ENCODE measurements around the gene PLCL1.
"Not testable (repeated sequence)": the region's sequence is repeated elsewhere in the genome, so short reads cannot be mapped to it uniquely, and the experiment has no call there.

The PLCL1 gene

DNA sequence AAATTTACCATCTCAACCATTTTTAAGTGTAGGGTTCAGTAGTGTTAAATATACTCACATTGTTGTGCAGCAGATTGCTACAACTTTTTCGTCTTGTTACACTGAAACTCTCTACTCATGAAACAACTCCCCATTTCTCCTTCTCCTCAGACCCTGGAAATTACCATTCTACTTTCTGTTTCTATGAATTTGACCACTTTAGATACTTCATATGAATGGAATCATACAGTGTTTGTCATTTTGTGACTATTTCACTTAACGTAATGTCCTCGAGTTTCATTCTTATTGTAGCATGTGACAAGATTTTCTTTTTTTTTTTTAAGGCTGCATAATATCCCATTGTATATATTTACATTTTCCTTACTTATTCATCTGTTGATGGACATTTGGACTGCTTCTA lies 203.8 kb downstream of the PLCL1 start:
- Histone ChIP-seq H3K36me3 (ENCODE audit: insufficient read depth, low read length) (no peaks in the 10 kb centered on the region), H3K4me2 (ENCODE audit: low read length) (no peak overlapping the region), H3K9ac (ENCODE audit: low read depth, low read length) (no peak overlapping the region), H3K9me3 (replicated peaks; ENCODE audit: low read length) (no peaks in the 10 kb centered on the region), H3K4me3 (ENCODE audit: low read length) (no peak overlapping the region), H3K27me3 (ENCODE audit: control insufficient read depth, insufficient read depth, low read length) (no peaks in the 10 kb centered on the region), H3K4me1 (ENCODE audit: control insufficient read depth, insufficient read depth, low read length) (peaks cover 8% of the 10 kb centered on the region)

DNA sequence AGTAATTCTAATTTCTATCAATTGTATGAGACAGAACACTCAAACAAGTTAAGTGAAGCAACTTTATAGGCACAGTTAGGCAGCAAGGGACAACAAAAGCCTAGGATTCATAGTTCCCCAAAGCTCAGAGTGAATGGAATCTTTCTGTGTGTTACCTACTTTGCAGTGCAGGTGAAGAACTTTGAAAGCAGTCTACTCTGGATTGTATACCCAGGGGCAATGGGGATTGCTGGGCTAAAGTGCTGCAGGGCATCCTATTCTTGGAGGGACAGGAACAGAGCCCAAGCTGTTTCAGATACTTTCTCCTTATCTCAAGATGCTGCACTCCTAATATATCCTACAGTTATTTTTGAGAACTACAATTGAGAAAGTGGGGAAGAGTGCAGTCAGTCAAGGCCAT lies 207.6 kb downstream of the PLCL1 start:
- Histone ChIP-seq H3K27me3 (ENCODE audit: control insufficient read depth, insufficient read depth, low read length) (no peaks in the 10 kb centered on the region), H3K36me3 (ENCODE audit: insufficient read depth, low read length) (no peaks in the 10 kb centered on the region), H3K4me1 (ENCODE audit: control insufficient read depth, insufficient read depth, low read length) (no peaks in the 10 kb centered on the region), H3K9me3 (replicated peaks; ENCODE audit: low read length) (no peaks in the 10 kb centered on the region), H3K4me3 (ENCODE audit: low read length) (no peak overlapping the region), H3K4me2 (ENCODE audit: low read length) (no peak overlapping the region), H3K9ac (ENCODE audit: low read depth, low read length) (no peak overlapping the region)

DNA sequence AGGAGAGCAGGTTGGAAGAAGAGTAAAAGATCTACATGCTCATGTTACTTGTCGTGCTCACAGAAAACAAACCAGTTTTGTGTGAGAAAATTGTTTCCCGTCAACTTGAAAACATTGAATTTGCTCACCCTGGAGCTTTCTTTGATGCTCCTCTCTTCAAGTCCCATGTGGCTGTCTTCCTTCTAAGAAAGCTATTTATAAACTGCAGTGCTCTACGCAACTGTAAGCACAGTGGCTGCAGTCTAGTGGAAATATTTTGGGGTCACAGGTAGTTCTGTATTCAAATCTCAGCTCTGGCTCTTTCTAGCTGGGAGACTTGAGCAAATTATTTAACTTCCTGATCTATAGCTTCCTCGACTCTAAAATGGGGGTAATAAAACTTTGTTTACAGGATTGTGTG lies 211.8 kb downstream of the PLCL1 start:
- no peak overlapping the region for H3K9ac ChIP-seq (ENCODE audit: low read depth, low read length)

DNA sequence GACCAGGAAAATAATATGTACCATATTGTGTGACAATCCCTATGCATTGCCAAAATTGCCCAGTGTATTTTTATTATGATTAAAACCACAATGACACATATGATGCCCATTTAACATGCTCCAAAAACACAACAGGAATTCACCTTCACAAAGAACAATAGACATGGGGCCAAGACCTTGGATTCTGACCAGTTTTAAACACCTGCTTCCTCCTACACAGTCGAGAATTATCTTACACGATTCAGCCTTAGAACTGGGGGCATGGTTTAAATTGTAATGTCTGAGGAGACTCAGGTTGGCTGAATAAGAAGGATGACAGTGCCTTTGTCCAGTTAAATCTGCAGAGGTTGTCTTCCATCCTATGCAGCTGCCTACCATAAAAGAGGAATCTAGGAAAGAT lies 212.7 kb downstream of the PLCL1 start:
- Histone ChIP-seq H3K4me2 (ENCODE audit: low read length) (no peak overlapping the region), H3K4me1 (ENCODE audit: control insufficient read depth, insufficient read depth, low read length) (no peaks in the 10 kb centered on the region), H3K9ac (ENCODE audit: low read depth, low read length) (no peak overlapping the region)

More for the DNA sequence above, 211.8 kb downstream of the PLCL1 start:
- no peaks in the 10 kb centered on the region for H3K9me3 ChIP-seq (replicated peaks; ENCODE audit: low read length)
- H3K4me2 ChIP-seq (ENCODE audit: low read length) = no peak overlapping the region
- no peak overlapping the region for H3K4me3 ChIP-seq (ENCODE audit: low read length)
- no peaks in the 10 kb centered on the region for H3K36me3 ChIP-seq (ENCODE audit: insufficient read depth, low read length)
- H3K27me3 ChIP-seq (ENCODE audit: control insufficient read depth, insufficient read depth, low read length) = no peaks in the 10 kb centered on the region
- no peaks in the 10 kb centered on the region for H3K4me1 ChIP-seq (ENCODE audit: control insufficient read depth, insufficient read depth, low read length)

DNA sequence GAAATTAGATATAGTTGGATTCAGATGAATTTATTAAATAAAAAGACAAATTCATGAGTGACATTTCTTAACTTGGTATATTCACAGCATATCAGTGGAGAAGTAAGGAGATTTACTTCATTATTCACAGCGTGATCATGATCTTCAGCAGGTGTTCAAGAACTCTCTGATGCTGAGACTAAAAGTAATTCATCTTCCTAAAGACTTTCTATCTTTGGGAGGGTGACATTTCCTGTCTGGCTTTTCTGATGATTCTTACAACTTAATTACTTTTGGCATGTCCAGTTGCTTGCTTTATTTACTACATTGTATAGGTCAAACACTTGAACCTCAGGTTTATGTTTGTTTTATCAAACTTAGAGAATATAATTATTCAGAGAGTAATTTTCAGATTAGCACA lies 224.6 kb downstream of the PLCL1 start:
- no peak overlapping the region for H3K9ac ChIP-seq (ENCODE audit: low read depth, low read length)
- H3K9me3 ChIP-seq (replicated peaks; ENCODE audit: low read length) = no peaks in the 10 kb centered on the region
- H3K27me3 ChIP-seq (ENCODE audit: control insufficient read depth, insufficient read depth, low read length) = no peaks in the 10 kb centered on the region
- H3K4me3 ChIP-seq (ENCODE audit: low read length) = no peak overlapping the region
- H3K4me1 ChIP-seq (ENCODE audit: control insufficient read depth, insufficient read depth, low read length) = no peaks in the 10 kb centered on the region
- no peaks in the 10 kb centered on the region for H3K36me3 ChIP-seq (ENCODE audit: insufficient read depth, low read length)
- no peak overlapping the region for H3K4me2 ChIP-seq (ENCODE audit: low read length)

More for the DNA sequence above, 212.7 kb downstream of the PLCL1 start:
- no peak overlapping the region for H3K4me3 ChIP-seq (ENCODE audit: low read length)
- no peaks in the 10 kb centered on the region for H3K9me3 ChIP-seq (replicated peaks; ENCODE audit: low read length)
- H3K27me3 ChIP-seq (ENCODE audit: control insufficient read depth, insufficient read depth, low read length) = no peaks in the 10 kb centered on the region
- H3K36me3 ChIP-seq (ENCODE audit: insufficient read depth, low read length) = no peaks in the 10 kb centered on the region

DNA sequence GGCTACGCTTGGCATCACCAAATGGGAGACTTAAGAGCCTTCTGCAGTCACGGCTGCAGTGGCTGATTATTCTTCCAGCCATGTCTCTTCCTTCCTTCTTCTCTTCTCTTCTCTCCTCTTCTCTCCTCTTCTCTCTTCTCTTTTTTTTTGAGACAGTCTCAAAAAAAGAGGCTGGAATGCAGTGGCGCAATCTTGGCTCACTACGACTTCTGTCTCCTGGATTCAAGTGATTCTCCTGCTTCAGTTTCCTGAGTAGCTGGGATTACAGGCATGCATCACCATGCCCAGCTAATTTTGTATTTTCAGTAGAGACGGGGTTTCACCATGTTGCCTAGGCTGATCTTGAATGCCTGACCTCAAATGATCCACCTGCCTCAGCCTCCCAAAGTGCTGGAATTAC lies 225.2 kb downstream of the PLCL1 start:
- H3K4me3 ChIP-seq (ENCODE audit: low read length); H3K9ac ChIP-seq (ENCODE audit: low read depth, low read length); H3K4me1 ChIP-seq (ENCODE audit: control insufficient read depth, insufficient read depth, low read length); H3K27me3 ChIP-seq (ENCODE audit: control insufficient read depth, insufficient read depth, low read length); H3K4me2 ChIP-seq (ENCODE audit: low read length); H3K9me3 ChIP-seq (replicated peaks; ENCODE audit: low read length); H3K36me3 ChIP-seq (ENCODE audit: insufficient read depth, low read length): not testable (repeated sequence)

DNA sequence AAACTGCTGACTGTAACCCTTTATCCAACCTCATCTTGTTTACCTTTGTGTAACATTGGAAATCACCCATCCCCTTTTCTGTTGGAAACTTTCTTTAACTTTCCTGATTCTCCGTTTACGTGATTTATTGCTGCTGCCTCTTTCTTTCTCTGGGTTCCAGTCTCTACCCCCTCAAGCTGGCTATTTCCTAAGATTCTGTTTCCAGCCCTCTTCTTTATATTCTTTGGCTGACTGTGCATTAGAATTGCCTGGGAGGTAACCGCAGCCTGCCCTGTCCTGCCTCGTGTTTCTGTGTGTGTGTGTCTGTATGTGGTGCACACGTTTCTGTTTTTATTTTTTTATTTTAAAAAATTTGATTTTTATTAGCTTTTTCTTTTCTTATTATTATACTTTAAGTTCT lies 229.2 kb downstream of the PLCL1 start:
- H3K4me2 ChIP-seq (ENCODE audit: low read length) = no peak overlapping the region
- H3K4me3 ChIP-seq (ENCODE audit: low read length) = no peak overlapping the region
- no peaks in the 10 kb centered on the region for H3K4me1 ChIP-seq (ENCODE audit: control insufficient read depth, insufficient read depth, low read length)
- no peaks in the 10 kb centered on the region for H3K36me3 ChIP-seq (ENCODE audit: insufficient read depth, low read length)
- H3K9me3 ChIP-seq (replicated peaks; ENCODE audit: low read length) = no peaks in the 10 kb centered on the region
- no peaks in the 10 kb centered on the region for H3K27me3 ChIP-seq (ENCODE audit: control insufficient read depth, insufficient read depth, low read length)
- H3K9ac ChIP-seq (ENCODE audit: low read depth, low read length) = no peak overlapping the region

DNA sequence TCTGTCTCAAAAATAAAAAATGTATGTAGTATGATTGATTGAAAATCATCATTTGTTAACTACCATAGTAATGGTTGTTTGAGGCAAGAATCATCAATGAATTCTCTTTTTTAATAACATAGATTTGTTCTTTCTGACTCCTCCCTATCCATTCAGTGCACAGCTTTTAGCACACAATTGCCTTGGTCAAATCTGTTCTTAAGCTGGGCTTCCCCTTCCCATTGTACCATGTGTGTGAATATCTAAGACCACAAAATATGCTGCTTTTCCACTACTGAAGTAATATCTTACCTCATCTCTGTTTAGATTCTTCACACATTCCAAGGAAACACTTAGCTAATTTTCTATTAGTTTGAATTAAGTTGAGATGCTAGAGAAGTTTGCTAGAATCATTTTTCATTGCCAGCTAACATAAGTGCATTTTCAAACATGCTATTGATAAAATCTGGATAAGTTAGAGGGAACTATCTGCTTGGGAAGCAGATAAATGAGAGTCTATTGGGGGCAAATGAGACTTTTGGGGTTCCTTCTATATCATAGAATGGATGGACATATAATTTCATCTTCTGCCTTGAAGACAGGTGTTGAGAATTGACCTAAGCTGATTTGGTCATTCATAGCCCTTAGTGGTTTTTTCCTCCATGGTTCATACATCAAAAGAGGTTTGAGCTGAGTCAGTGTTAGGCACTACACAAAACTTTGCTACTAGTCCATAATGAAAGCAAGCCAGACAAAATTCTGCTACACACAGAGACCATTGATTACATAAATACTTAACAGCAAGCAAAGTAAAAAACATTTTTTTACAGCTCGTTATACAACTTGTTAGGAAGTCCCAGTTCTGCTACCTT lies 231.9 kb downstream of the PLCL1 start:
- H3K4me1 ChIP-seq (ENCODE audit: control insufficient read depth, insufficient read depth, low read length) = no peaks in the 10 kb centered on the region
- no peaks in the 10 kb centered on the region for H3K9me3 ChIP-seq (replicated peaks; ENCODE audit: low read length)
- no peak overlapping the region for H3K4me3 ChIP-seq (ENCODE audit: low read length)
- H3K36me3 ChIP-seq (ENCODE audit: insufficient read depth, low read length) = no peaks in the 10 kb centered on the region
- H3K4me2 ChIP-seq (ENCODE audit: low read length) = no peak overlapping the region
- H3K27me3 ChIP-seq (ENCODE audit: control insufficient read depth, insufficient read depth, low read length) = no peaks in the 10 kb centered on the region
- no peak overlapping the region for H3K9ac ChIP-seq (ENCODE audit: low read depth, low read length)

DNA sequence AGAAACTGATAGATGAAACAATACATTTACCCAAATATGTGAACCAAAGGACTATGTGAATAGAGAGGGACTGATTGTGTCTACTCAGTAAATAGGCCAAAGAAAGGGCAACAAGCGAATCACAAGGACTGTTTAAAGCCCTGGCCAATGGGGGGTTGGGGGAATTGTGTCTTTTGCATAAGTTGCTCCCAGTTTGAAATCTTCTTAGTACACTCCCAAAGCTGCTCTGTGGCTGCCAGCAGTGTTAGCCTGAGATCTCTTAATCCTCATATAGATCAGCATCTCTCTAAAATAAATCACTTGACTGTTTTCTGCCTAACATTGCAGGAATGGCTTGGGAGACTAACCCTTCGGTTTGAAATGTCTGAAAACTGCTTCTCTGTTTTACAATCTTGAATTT lies 236.4 kb downstream of the PLCL1 start:
- H3K9me3 ChIP-seq (replicated peaks; ENCODE audit: low read length) = no peaks in the 10 kb centered on the region
- H3K4me1 ChIP-seq (ENCODE audit: control insufficient read depth, insufficient read depth, low read length) = peaks cover 10% of the 10 kb centered on the region
- H3K27me3 ChIP-seq (ENCODE audit: control insufficient read depth, insufficient read depth, low read length) = no peaks in the 10 kb centered on the region
- H3K9ac ChIP-seq (ENCODE audit: low read depth, low read length) = no peak overlapping the region
- no peak overlapping the region for H3K4me2 ChIP-seq (ENCODE audit: low read length)
- no peak overlapping the region for H3K4me3 ChIP-seq (ENCODE audit: low read length)
- no peaks in the 10 kb centered on the region for H3K36me3 ChIP-seq (ENCODE audit: insufficient read depth, low read length)

DNA sequence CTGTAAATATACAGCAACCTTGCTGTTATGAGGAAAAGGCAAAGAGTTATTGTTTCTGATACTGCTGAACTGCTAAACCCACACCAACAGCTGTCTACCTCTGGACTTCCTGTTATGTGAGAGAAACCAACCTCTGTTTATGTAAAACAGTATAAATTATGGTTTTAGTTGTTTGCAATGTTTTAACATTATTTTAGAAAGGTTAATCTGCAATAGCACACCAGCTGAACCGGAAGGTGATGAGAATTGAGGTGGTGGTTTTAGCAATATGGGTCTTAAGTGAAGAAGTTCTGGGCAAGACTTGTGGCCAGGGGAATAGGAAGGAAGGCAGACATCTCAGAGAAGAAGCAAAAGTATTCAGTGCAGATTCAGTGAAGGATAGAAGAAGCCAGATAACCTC lies 237.8 kb downstream of the PLCL1 start:
- Histone ChIP-seq H3K9me3 (replicated peaks; ENCODE audit: low read length) (no peaks in the 10 kb centered on the region), H3K4me1 (ENCODE audit: control insufficient read depth, insufficient read depth, low read length) (peaks cover 11% of the 10 kb centered on the region), H3K4me3 (ENCODE audit: low read length) (no peak overlapping the region), H3K9ac (ENCODE audit: low read depth, low read length) (no peak overlapping the region), H3K36me3 (ENCODE audit: insufficient read depth, low read length) (no peaks in the 10 kb centered on the region), H3K4me2 (ENCODE audit: low read length) (no peak overlapping the region), H3K27me3 (ENCODE audit: control insufficient read depth, insufficient read depth, low read length) (no peaks in the 10 kb centered on the region)

DNA sequence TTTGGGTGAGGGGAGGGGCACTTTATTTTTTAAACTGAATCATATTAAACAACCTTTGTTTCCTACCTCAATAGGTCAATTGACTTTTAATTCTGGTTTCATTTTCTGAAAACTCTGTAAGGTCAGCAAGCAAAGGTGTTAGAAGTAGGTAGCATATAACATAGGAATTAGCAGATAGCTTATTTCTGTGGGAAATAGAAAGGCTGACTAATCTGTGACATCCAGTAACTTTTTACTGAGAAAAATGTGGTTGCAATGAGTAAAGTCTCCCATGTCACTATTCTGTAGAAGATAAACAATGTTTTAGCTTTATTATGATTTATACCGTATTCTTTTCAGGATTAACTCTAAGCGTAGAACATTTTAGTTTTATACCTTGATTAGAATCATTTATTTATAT lies 240.4 kb downstream of the PLCL1 start:
- H3K4me3 ChIP-seq (ENCODE audit: low read length) = no peak overlapping the region
- no peaks in the 10 kb centered on the region for H3K9me3 ChIP-seq (replicated peaks; ENCODE audit: low read length)
- H3K36me3 ChIP-seq (ENCODE audit: insufficient read depth, low read length) = no peaks in the 10 kb centered on the region
- peak overlapping the region; percentile 47 for H3K4me2 ChIP-seq (ENCODE audit: low read length)
- no peak overlapping the region for H3K9ac ChIP-seq (ENCODE audit: low read depth, low read length)
- H3K27me3 ChIP-seq (ENCODE audit: control insufficient read depth, insufficient read depth, low read length) = no peaks in the 10 kb centered on the region
- H3K4me1 ChIP-seq (ENCODE audit: control insufficient read depth, insufficient read depth, low read length) = peaks cover 11% of the 10 kb centered on the region

DNA sequence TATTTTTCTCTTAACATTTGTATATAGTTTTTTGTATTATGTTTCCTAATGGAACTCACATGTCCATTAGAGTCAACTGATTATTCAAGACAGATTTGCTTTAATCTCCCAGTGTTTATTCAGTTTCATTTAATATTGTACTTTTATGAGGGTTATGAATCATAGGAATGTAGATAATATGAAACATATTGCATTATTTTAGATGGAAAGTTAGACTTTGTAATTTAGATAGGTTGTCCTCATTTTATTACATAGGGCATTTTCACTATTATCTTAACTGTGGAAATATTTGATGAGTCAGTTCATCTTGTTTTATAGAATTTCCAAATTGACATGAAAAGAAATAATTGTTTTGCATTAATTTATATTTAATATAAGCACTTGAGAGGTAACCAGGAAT lies 240.8 kb downstream of the PLCL1 start:
- Histone ChIP-seq H3K9ac (ENCODE audit: low read depth, low read length) (no peak overlapping the region), H3K27me3 (ENCODE audit: control insufficient read depth, insufficient read depth, low read length) (no peaks in the 10 kb centered on the region), H3K36me3 (ENCODE audit: insufficient read depth, low read length) (no peaks in the 10 kb centered on the region), H3K4me3 (ENCODE audit: low read length) (no peak overlapping the region), H3K9me3 (replicated peaks; ENCODE audit: low read length) (no peaks in the 10 kb centered on the region), H3K4me2 (ENCODE audit: low read length) (peak overlapping the region; percentile 47), H3K4me1 (ENCODE audit: control insufficient read depth, insufficient read depth, low read length) (peaks cover 11% of the 10 kb centered on the region)

All from skeletal muscle satellite cell (primary cell).